ENCODE measurements around the gene KCNQ5.
"Not testable (repeated sequence)": the region's sequence is repeated elsewhere in the genome, so short reads cannot be mapped to it uniquely, and the experiment has no call there.

The KCNQ5 gene

GRCh38 chr6:72855471-72855870 is 233.6 kb downstream of the KCNQ5 start:
- DNase-seq: no peak

GRCh38 chr6:72856801-72857200 is 234.9 kb downstream of the KCNQ5 start:
- no peak for DNase-seq

DNA sequence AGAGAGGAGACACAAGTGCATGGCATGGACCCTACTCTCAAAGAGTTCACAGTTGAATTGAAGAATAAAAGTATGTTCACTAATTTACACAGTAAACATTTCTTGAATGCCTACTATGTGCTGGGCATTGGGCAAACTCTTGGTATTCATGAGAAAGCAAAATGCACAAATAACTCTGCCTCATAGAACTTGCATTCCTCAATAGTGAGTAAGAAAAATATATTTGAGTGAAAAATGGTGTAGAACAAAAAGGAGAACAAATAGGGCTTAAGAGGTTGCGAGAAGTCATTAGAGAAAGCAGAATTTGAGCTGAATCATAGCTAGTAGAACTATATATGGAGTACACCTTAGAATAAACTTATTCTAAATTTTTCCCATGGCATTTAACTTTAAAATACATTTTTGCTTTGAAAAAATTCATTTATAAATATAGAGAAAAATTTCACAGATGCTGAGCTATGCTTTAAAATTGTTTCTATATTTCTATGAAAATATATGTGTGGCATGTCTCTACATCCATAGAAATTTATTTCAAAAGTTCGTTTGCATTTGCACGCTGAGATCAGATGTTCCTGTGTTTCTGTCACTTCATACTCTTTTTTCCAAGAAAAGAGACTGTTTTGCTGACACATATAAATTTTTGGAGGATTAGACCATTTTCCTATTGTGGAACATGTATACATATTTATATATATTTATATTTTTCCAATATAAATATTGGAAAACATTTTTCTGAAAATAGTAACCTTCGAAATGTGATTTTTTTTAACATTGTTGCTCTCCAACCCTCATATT is 236.1 kb downstream of the KCNQ5 start:
- no peak for DNase-seq

GRCh38 chr6:72861059-72861458 is 239.2 kb downstream of the KCNQ5 start:
- no peak for DNase-seq

GRCh38 chr6:72861935-72862432 is 240.1 kb downstream of the KCNQ5 start:
- DNase-seq: peak; percentile 49

DNA sequence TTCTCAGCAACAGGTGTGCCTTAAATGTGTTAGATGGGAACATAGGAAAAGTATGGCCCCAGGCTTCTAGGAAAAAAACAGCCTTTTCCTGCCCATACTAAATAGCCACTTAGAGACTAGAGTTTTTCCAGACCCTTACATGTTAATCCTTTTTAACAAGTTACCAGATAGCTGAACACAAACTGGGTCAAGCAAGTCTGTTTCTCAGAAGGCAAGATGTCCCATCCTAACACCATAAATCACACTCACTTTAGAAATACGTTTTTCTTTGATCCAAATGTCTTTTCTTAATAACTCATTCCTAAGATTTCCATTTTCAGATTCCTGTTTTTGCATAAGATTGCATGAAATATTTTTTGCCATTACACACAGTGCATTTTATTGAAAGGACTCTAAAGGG is 241.3 kb downstream of the KCNQ5 start:
- no peak for DNase-seq

GRCh38 chr6:72864236-72864635 is 242.4 kb downstream of the KCNQ5 start:
- DNase-seq: no peak

- no peak for DNase-seq
Measured at GRCh38 chr6:72864799-72865198, 242.9 kb downstream of the KCNQ5 start.

- DNase-seq: no peak
Measured at GRCh38 chr6:72865467-72865866, 243.6 kb downstream of the KCNQ5 start.

GRCh38 chr6:72869621-72870020 is 247.8 kb downstream of the KCNQ5 start:
- DNase-seq: no peak

GRCh38 chr6:72873433-72873832 is 251.6 kb downstream of the KCNQ5 start:
- DNase-seq: no peak

DNA sequence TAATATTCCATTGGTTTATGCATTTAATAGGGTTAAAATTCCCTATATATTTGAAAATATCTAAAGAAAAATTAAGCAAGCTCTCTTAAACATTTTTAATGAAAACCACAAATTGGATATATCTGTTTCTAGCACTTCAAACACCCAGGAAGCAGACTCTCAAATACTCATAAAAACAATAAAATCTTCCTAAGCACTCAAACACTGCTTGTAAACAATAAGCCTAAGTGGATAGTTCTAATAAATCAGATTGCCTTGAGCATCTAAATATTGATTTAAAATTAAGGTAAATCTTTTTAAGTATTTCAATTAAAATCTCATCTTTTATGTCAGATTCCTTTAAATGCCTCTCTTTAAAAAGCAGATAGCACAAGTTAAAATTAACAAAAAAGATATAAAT is 254.4 kb downstream of the KCNQ5 start:
- DNase-seq: no peak

DNA sequence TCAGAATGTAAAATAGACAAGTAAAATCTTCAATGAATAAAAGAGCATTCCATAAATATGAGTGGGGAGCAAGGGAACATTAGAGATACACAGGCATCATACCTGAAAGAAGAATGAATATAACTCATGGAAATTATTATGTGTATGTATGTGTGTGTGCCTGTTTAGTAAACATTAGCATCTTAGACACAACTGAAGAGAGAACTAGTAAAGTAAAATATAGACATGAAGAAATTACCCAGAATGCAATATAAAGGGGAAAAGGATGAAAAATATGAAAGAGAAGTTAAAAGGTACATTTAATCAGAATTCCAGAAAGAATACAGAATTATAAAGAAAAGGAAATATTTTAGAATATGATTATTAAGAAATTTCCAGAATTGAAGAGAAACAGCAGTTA is 264.3 kb downstream of the KCNQ5 start:
- no peak for DNase-seq

- no peak for DNase-seq
Measured at GRCh38 chr6:72890233-72890632, 268.4 kb downstream of the KCNQ5 start.

GRCh38 chr6:72890671-72891070 is 268.8 kb downstream of the KCNQ5 start:
- DNase-seq: no peak

DNA sequence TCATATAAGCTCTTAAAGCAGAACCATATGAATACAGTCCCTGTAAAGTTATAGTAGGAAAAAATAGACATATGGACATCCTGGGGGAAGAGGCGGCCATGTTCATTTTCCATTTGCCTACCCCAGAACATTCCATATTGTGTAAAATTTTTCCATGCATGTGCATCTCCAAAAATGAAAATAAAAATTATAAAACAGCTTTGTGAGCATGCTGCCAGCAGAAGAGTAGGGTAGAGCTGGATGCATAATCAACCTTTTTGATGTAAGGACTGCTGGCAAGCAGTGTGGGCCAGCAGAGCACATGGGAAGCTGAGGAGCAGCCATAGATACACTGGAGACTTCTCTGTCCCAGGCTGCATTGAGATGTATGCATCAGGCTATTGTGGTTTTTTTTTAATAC is 271.0 kb downstream of the KCNQ5 start:
- DNase-seq: no peak

DNA sequence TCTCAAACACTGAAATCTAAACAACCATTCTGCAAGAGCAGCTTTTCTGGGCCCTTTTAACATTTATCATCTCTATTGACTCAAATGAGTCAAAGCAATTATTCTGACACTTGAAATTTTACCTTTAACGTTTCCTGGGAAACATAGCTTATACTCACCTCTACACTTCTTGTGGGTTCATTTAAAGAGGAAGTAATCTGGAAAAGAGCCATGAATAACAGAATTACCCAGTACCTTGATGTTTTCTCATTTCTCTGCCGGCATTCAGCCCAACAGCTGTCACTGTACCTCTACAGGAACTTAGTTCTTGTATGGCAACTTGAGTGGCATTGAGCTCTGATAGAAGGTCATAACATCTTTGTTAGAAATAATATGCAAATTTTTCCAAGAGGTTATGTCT is 272.2 kb downstream of the KCNQ5 start:
- no peak for DNase-seq

- not testable (repeated sequence) for DNase-seq
Measured at GRCh38 chr6:72898313-72898712, 276.4 kb downstream of the KCNQ5 start.

DNA sequence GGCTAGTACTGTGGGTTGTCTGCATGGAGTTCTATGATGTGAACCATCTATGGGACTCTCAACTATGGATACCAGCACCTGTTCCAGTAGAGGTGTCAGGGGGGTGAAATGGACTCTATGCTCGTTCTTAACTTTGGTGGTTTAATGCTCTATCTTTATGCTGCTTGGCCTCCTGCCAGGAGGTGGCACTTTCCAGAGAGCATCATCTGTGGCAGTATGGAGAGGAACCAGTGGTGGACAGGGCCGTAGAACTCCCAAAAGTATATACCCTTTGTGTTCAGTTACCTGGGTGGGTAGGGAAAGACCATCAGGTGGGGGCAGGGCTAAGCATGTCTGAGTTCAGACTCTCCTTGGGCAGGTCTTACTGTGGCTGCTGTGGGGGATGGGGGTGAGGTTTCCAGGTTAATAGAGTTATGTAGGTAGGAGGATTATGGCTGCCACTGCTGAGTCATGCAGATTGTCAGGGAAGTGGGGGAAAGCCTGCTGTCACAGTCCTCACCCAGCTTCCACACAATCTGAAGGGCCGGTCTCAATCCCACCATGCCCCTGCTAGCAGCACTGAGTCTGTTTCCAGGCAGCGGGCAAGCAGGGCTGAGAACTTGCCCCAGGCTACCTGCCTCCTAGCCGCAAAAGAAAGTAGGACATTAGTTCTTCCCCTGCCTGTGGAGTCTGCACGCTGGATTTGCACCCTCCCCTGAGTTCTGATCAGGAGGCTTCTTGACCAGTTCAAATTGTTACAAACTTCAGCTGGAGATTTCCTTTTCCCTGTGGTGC is 284.0 kb downstream of the KCNQ5 start:
- no peak for DNase-seq

- DNase-seq: peak; percentile 84
Measured at GRCh38 chr6:72911463-72912155, 289.7 kb downstream of the KCNQ5 start.

DNA sequence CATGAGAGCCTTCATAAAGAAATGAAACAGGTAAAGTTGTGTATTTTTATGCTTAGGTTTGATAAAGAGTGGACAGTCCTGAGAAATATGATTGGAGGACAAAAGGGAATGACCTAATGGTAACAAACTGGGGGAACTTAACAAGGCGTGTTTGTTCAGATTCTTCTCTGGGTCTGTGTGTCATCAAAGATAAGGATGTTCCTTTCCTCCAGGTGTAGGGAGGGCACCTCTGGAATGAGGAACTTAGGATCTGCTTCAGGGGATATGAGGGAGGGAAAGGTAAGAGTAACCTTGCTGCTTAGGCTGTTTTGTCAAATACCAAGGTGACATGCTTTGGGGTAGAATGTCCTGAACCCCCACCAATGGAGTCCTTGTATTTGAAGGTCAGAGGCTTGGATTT is 291.9 kb downstream of the KCNQ5 start:
- no peak for DNase-seq

DNA sequence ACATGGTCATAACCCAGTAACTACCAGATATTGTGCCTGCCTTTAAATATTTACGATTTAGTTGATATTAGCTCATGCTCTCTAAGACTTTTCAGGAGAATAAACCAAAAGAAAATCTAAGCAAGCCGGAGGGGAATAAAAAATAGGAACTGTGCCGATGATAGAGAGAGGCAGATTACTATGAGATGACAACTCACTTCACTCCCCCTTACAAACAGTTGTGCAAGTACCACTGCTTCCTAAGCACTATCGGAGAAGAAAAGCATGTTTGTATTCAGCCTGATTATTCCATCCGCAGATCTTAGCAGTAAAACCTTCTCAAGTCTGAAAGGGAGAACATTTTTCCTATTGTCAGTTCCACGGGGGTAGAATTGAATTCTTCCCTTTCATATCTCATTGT is 294.4 kb downstream of the KCNQ5 start:
- no peak for DNase-seq

DNA sequence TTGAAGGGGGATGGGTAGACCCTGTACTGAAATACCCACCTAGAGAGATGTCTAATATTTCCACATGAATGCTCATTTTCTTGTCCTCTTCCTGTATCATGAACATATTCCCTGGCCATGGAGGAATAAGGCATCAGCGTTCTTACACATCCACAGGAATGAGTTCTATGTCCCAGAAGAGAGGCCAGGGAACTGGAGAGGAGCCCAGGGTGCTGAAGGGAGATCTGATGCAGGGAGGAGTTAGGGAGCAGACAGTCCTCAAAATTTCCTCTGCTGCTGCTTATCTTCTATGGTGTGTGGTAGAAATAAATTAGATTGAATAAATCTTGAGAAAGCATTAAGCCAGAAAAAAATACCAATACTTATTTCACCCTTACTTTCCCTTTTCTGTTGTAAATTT is 295.0 kb downstream of the KCNQ5 start:
- no peak for DNase-seq

- DNase-seq: no peak
Measured at GRCh38 chr6:72922401-72922800, 300.5 kb downstream of the KCNQ5 start.
